COLO668 (cell line): ENCODE data around the gene TRIM32.

Experiments
- DNase-seq: peaks from one replicate; lab custom pipeline; 2025; ENCODE audit not compliant: unreplicated experiment; lab: John Stamatoyannopoulos, UW

TRIM32 gene

DNA sequence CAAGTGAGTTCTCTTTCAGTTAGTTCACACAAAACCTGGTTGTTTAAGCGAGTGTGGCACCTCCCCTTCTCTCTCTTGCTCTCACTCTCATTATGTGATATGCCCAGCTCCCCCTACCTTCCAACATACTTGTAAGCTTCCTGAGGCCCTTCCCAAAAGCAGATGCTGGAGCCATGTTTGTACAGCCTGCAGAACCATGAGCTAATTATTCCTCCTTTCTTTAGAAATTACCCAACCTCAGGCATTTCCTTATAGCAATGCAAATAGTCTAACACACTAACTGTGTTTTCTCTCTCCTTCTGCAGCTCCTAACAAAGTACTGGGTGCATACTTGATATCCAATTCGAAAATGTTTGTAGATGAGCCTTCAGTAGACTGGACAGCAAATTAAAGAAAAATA is 62.7 kb downstream of the TRIM32 start:
- no peak for DNase-seq

DNA sequence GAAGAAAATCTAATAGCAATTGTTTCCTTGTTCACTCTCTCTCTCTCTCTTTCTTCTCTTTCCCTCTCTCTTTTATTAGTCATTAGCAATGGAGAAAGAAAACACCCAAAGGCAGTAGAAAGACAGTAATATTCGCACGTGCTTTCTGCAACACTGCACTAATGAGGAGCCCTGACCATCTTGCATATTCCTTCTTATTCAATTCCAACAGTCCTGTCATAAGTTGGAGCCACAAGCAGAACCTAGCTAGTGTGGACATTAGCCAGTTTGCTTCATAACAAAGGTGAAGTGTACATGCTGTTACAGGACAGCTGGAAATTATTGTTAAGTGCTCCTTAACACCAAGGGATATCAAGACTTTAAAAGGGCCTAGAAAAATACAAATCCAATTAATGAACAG is 63.4 kb downstream of the TRIM32 start:
- DNase-seq, result no peak
